GM13977 (cell line): ENCODE measurements around the gene FFAR2.

Experiments
- DNase-seq: peaks from one replicate; pipeline ENCODE4 v3.0.0; 2012; ENCODE audit warnings: low spot score
- in situ Hi-C: fragments of 300-500 bp; cut with MboI; formaldehyde crosslinking; loops from one replicate; pipeline ENCODE4 v1.12.0; 2022; ENCODE audit warnings: low sequenced_read_pairs, low pct_unique_long_range_greater_than_20kb, mixed read lengths, inconsistent platforms; ENCODE audit not compliant: unreplicated experiment
- TF ChIP-seq, protein P1 (sequence below): IDR thresholded peaks from 2 replicates; pipeline ENCODE4 v1.5.1; 2012; ENCODE audit warnings: mild to moderate bottlenecking, control low read depth; ENCODE audit not compliant: insufficient read depth; ENCODE audit errors: extremely low read depth, missing control alignments

The FFAR2 gene

DNA sequence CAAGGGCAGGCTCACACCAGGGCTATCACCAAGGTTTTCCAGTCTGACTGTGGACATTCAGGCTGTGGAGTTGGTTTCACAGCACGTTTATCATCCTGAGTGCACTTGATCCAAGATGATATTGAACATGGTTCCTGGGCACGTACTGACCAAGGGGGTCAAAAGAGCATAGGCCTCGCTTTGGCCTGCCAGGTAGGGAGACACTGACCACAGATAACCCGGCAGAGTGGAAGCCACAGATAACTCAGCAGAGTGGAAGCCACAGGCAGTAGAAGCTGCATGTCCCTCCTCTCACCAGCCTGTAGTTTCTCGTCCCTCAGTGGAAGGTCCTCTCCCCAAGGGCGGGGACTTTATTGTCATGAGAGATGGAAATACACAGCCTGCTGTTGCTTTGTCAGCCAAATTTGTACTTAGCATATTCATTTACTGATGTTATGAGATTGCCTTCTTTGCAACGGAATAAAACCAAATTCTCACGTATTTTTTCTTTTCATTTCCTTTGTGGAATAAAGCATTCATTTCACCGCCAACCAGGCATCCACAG, 51.0 kb downstream of the FFAR2 start:
- no peak for DNase-seq
- in situ Hi-C loops: no loop called here
- TF ChIP-seq, protein P1, sequence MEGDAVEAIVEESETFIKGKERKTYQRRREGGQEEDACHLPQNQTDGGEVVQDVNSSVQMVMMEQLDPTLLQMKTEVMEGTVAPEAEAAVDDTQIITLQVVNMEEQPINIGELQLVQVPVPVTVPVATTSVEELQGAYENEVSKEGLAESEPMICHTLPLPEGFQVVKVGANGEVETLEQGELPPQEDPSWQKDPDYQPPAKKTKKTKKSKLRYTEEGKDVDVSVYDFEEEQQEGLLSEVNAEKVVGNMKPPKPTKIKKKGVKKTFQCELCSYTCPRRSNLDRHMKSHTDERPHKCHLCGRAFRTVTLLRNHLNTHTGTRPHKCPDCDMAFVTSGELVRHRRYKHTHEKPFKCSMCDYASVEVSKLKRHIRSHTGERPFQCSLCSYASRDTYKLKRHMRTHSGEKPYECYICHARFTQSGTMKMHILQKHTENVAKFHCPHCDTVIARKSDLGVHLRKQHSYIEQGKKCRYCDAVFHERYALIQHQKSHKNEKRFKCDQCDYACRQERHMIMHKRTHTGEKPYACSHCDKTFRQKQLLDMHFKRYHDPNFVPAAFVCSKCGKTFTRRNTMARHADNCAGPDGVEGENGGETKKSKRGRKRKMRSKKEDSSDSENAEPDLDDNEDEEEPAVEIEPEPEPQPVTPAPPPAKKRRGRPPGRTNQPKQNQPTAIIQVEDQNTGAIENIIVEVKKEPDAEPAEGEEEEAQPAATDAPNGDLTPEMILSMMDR: no peak

DNA sequence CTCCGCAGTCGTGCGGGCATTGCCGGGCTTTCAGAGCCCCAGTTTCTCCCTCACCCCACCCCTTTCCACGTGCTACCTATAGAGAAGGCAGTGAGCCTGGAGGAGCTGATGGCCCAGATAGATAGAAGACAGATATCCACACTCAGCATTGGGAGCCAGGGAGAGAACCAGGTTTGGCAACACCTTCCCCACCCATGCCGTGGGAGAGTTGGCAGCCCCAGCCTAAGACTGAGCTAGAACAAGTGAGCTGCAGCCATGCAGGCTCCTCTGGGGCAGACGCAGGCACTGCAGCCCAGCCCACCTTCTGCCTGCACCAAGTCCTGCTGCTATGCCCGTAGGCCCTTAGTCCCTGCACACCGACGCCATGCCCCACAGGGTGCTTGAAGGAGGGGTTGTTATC, 52.6 kb downstream of the FFAR2 start:
- TF ChIP-seq, protein P1: no peak
- in situ Hi-C loops: no loop called here
- no peak for DNase-seq
